HG03378 (cell line): ENCODE measurements around the gene DCAF16.

Experiments
- ATAC-seq: cut with Tn5 transposase; IDR thresholded peaks from one replicate; pipeline ENCODE4 v1.9.1; 2021; ENCODE audit warnings: mild to moderate bottlenecking, moderate library complexity; ENCODE audit not compliant: unreplicated experiment

The DCAF16 gene

GRCh38 chr4:17785858-17786257, 24.7 kb downstream of the DCAF16 start:
- ATAC-seq, result no peak

- ATAC-seq, result no peak
These were observed 29.0 kb downstream of the DCAF16 start, which contains the start of gene FAM184B for GRCh38 chr4:17781300-17782287. FAM184B (minus strand) TSS chr4:17781621; CDS start chr4:17781299, 322 bp downstream.

GRCh38 chr4:17780501-17781299, 29.9 kb downstream of the DCAF16 start:
- ATAC-seq, result no peak

GRCh38 chr4:17778431-17778830, 32.1 kb downstream of the DCAF16 start:
- ATAC-seq, result no peak

GRCh38 chr4:17773135-17773698, 37.3 kb downstream of the DCAF16 start:
- no peak for ATAC-seq

- ATAC-seq, result no peak
These were observed 39.2 kb downstream of the DCAF16 start for GRCh38 chr4:17771284-17771908.

GRCh38 chr4:17770845-17771244, 39.7 kb downstream of the DCAF16 start:
- no peak for ATAC-seq

GRCh38 chr4:17769406-17770174, 41.0 kb downstream of the DCAF16 start:
- no peak for ATAC-seq

- no peak for ATAC-seq
These were observed 43.6 kb downstream of the DCAF16 start for GRCh38 chr4:17766826-17767458.

GRCh38 chr4:17765514-17766286, 44.9 kb downstream of the DCAF16 start:
- ATAC-seq, result no peak

GRCh38 chr4:17763931-17764330, 46.6 kb downstream of the DCAF16 start:
- ATAC-seq, result no peak

- ATAC-seq, result no peak
These were observed 47.1 kb downstream of the DCAF16 start for GRCh38 chr4:17763416-17763815.

- no peak for ATAC-seq
These were observed 47.8 kb downstream of the DCAF16 start for GRCh38 chr4:17762726-17763125.

- no peak for ATAC-seq
These were observed 49.5 kb downstream of the DCAF16 start for GRCh38 chr4:17761062-17761461.

- no peak for ATAC-seq
These were observed 49.9 kb downstream of the DCAF16 start for GRCh38 chr4:17760626-17761025.

- ATAC-seq, result no peak
These were observed 52.1 kb downstream of the DCAF16 start for GRCh38 chr4:17758485-17758884.

GRCh38 chr4:17757621-17758020, 52.9 kb downstream of the DCAF16 start:
- ATAC-seq, result no peak

GRCh38 chr4:17753646-17754045, 56.9 kb downstream of the DCAF16 start:
- ATAC-seq, result no peak
